HEK293 (cell line): ENCODE measurements around the gene LBHD2.

Experiments used
- PRDM1 ChIP-seq: fragments of 450-650 bp; formaldehyde crosslinking; IDR thresholded peaks from 2 replicates; pipeline ENCODE4; 2016; ENCODE audit warnings: missing biosample characterization, missing genetic modification characterization
- ZNF132 ChIP-seq: fragments of 450-650 bp; formaldehyde crosslinking; IDR thresholded peaks from 2 replicates; pipeline ENCODE4 v1.5.1; 2017; ENCODE audit warnings: missing biosample characterization, missing genetic modification characterization, borderline replicate concordance
- ZNF19 ChIP-seq: fragments of 450-650 bp; formaldehyde crosslinking; IDR thresholded peaks from 2 replicates; pipeline ENCODE4; 2016; ENCODE audit warnings: missing biosample characterization, missing genetic modification characterization, low read depth
- ZNF776 ChIP-seq: fragments of 450-650 bp; formaldehyde crosslinking; IDR thresholded peaks from 2 replicates; pipeline ENCODE4 v1.5.0; 2017; ENCODE audit warnings: missing biosample characterization, missing genetic modification characterization, borderline replicate concordance
- ZSCAN23 ChIP-seq: fragments of 450-650 bp; formaldehyde crosslinking; IDR thresholded peaks from 2 replicates; pipeline ENCODE4 v1.5.1; 2016; ENCODE audit warnings: missing biosample characterization, missing genetic modification characterization
- TF ChIP-seq, protein P1 (sequence below): fragments of 450-650 bp; formaldehyde crosslinking; IDR thresholded peaks from 2 replicates; pipeline ENCODE4 v1.5.1; 2016; ENCODE audit warnings: missing biosample characterization, missing genetic modification characterization

DNA sequence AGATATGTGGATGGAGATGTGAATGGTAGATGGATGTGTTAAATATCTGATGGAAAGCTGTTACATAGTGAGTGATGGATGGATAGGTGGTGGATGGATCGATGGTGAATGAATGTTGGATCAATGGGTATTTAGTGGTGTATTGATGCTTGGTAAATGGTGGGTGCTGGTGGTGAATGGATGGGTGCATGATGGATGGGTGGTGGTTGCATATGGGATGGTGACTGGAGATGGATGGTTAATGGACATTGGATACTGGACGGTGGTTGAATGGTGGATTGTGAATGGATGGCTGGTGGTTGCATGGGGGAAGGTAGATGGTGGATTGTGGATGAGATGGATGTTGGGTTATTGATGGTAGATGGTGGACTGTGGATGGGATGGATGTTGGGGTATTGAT, 2.1 kb upstream of the LBHD2 start:
- TF ChIP-seq ZSCAN23 (tag by site-specific recombination), result no peak
- TF ChIP-seq, protein P1, sequence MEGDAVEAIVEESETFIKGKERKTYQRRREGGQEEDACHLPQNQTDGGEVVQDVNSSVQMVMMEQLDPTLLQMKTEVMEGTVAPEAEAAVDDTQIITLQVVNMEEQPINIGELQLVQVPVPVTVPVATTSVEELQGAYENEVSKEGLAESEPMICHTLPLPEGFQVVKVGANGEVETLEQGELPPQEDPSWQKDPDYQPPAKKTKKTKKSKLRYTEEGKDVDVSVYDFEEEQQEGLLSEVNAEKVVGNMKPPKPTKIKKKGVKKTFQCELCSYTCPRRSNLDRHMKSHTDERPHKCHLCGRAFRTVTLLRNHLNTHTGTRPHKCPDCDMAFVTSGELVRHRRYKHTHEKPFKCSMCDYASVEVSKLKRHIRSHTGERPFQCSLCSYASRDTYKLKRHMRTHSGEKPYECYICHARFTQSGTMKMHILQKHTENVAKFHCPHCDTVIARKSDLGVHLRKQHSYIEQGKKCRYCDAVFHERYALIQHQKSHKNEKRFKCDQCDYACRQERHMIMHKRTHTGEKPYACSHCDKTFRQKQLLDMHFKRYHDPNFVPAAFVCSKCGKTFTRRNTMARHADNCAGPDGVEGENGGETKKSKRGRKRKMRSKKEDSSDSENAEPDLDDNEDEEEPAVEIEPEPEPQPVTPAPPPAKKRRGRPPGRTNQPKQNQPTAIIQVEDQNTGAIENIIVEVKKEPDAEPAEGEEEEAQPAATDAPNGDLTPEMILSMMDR, result no peak
- no peak for TF ChIP-seq ZNF776
- TF ChIP-seq ZNF19 (tag by site-specific recombination), result no peak
- no peak for TF ChIP-seq PRDM1
- TF ChIP-seq ZNF132 (tag by site-specific recombination), result no peak
